H1 (cell line): Measurements from ENCODE around the gene ADK. TPM values are rescaled to one million over a fixed set of nuclear protein-coding genes. Genes with fewer than 3 reads are reported as not detected.
A peak's percentile ranks its signal among the peaks of the same experiment; 100 is the strongest.

Source experiments
- CTCF ChIA-PET: fragments of 300-600 bp; sonication (Branson Sonifier 250); formaldehyde crosslinking; loops from one replicate; lab custom pipeline; 2021; ENCODE audit not compliant: partially characterized antibody; lab: Charles Lee
- POLR2A ChIA-PET: fragments of 300-600 bp; sonication (Branson Sonifier 250); formaldehyde crosslinking; loops from one replicate; lab custom pipeline; 2021; ENCODE audit warnings: inconsistent platforms; ENCODE audit not compliant: partially characterized antibody; lab: Charles Lee
- DNase-seq, 2 experiments: peaks; one replicate each; pipeline versions ENCODE4 v3.0.0 to v3.0.0-alpha.2; 2010 to 2022; ENCODE audit warnings: low spot score in 2 of 2, low read depth in 1 of 2, mixed read lengths in 1 of 2
- FAIRE-seq: peaks from 2 replicates; lab custom pipeline; 2011; peaks lifted over from hg19 to GRCh38; lab: Jason Lieb, UNC
- H2AFZ ChIP-seq: 2 replicates; pipeline ENCODE4 v1.8.1; 2012; ENCODE audit warnings: low read length, inconsistent platforms
- H2AK5ac ChIP-seq: 2 replicates; pipeline ENCODE4 v1.6.1; 2013; ENCODE audit warnings: low read depth, low read length
- H2BK120ac ChIP-seq: replicated peaks from 2 replicates; pipeline ENCODE3; 2013; ENCODE audit warnings: low read depth, low read length, inconsistent platforms
- H2BK12ac ChIP-seq: 2 replicates; pipeline ENCODE4 v1.6.1; 2013; ENCODE audit warnings: low read depth, low read length
- H2BK15ac ChIP-seq: 2 replicates; pipeline ENCODE4 v1.6.1; 2013; ENCODE audit warnings: low read length
- H2BK20ac ChIP-seq: 2 replicates; pipeline ENCODE4 v1.6.1; 2013; ENCODE audit warnings: low read length
- H2BK5ac ChIP-seq: 2 replicates; pipeline ENCODE4 v1.6.1; 2013; ENCODE audit warnings: low read depth, low read length
- H3K14ac ChIP-seq: 2 replicates; pipeline ENCODE4 v1.6.1; 2013; ENCODE audit warnings: inconsistent platforms; ENCODE audit not compliant: insufficient read length
- H3K18ac ChIP-seq: 2 replicates; pipeline ENCODE4 v1.6.1; 2013; ENCODE audit warnings: low read length; ENCODE audit errors: extremely low read depth
- H3K23ac ChIP-seq: 2 replicates; pipeline ENCODE4 v1.6.1; 2013; ENCODE audit warnings: inconsistent platforms; ENCODE audit not compliant: insufficient read length
- H3K23me2 ChIP-seq: 2 replicates; pipeline ENCODE4 v1.6.1; 2013; ENCODE audit warnings: low read depth, low read length
- H3K27ac ChIP-seq: 2 replicates; pipeline ENCODE4 v1.6.1; 2011; ENCODE audit warnings: low read depth, low read length, inconsistent platforms
- H3K27me3 ChIP-seq, 4 experiments: replicated peaks in 1 of 4; 1 replicate in 1 of 4; 2 replicates in 3 of 4; pipeline versions ENCODE4 v1.6.1 to v1.8.1; 2011 to 2013; ENCODE audit warnings: low read length in 3 of 4, mild to moderate bottlenecking in 3 of 4, inconsistent platforms in 2 of 4, mixed read lengths in 2 of 4, moderate library complexity in 1 of 4; ENCODE audit not compliant: control insufficient read depth in 3 of 4, insufficient read depth in 3 of 4; ENCODE audit errors: extremely low read depth in 1 of 4
- H3K36me3 ChIP-seq, 4 experiments: 2 replicates each; pipeline versions ENCODE4 v1.6.1 to v1.8.1; 2011 to 2013; ENCODE audit warnings: mild to moderate bottlenecking in 4 of 4, low read length in 3 of 4, moderate library complexity in 2 of 4, control low read depth in 1 of 4, inconsistent platforms in 1 of 4; ENCODE audit not compliant: insufficient read depth in 4 of 4, control insufficient read depth in 2 of 4
- H3K4ac ChIP-seq: replicated peaks from 2 replicates; pipeline ENCODE3; 2013; ENCODE audit warnings: low read length, low read depth, mixed read lengths, inconsistent platforms; ENCODE audit not compliant: insufficient read length
- H3K4me1 ChIP-seq, 4 experiments: replicated peaks in 1 of 4; 1 replicate in 1 of 4; 2 replicates in 3 of 4; pipeline versions ENCODE4 v1.6.1 to v1.8.1; 2011 to 2013; ENCODE audit warnings: low read length in 3 of 4, inconsistent platforms in 2 of 4, mixed read lengths in 1 of 4; ENCODE audit not compliant: insufficient read depth in 4 of 4, control insufficient read depth in 3 of 4
- H3K4me2 ChIP-seq, 2 experiments: 2 replicates each; pipeline versions ENCODE4 v1.6.1 to v1.8.1; 2011 to 2013; ENCODE audit warnings: low read depth in 2 of 2, low read length in 2 of 2, control low read depth in 1 of 2, inconsistent platforms in 1 of 2, mild to moderate bottlenecking in 1 of 2; ENCODE audit not compliant: insufficient read depth in 1 of 2
- H3K4me3 ChIP-seq, 4 experiments: fragments of 200-600, 300-600 bp in 1 of 4; sonication (generic), shearing (Covaris generic), sonication (Bioruptor Twin) in 1 of 4; 2 replicates each; pipeline versions ENCODE4 v1.5.1 to v1.8.1; 2011 to 2016; ENCODE audit warnings: low read length in 4 of 4, low read depth in 3 of 4, control low read depth in 2 of 4, inconsistent platforms in 2 of 4, mild to moderate bottlenecking in 2 of 4, mixed read lengths in 1 of 4, moderate library complexity in 1 of 4; ENCODE audit not compliant: insufficient read depth in 2 of 4; ENCODE audit errors: extremely low read depth in 1 of 4
- H3K56ac ChIP-seq: replicated peaks from 2 replicates; pipeline ENCODE3; 2013; ENCODE audit warnings: low read depth, mild to moderate bottlenecking, mixed read lengths, low read length, inconsistent platforms; ENCODE audit not compliant: insufficient read length
- H3K79me1 ChIP-seq: 2 replicates; pipeline ENCODE4 v1.6.1; 2013; ENCODE audit warnings: low read depth, low read length, control low read depth
- H3K79me2 ChIP-seq, 2 experiments: 2 replicates each; pipeline versions ENCODE4 v1.6.1 to v1.8.1; 2012 to 2013; ENCODE audit warnings: low read length in 2 of 2, mild to moderate bottlenecking in 2 of 2, inconsistent platforms in 1 of 2; ENCODE audit not compliant: insufficient read depth in 2 of 2, control insufficient read depth in 1 of 2
- H3K9ac ChIP-seq, 4 experiments: replicated peaks in 1 of 4; 1 replicate in 1 of 4; 2 replicates in 3 of 4; pipeline versions ENCODE4 v1.6.1 to v1.8.1; 2011 to 2013; ENCODE audit warnings: low read depth in 3 of 4, low read length in 3 of 4, control low read depth in 2 of 4, mild to moderate bottlenecking in 2 of 4, moderate library complexity in 2 of 4, inconsistent platforms in 1 of 4; ENCODE audit errors: extremely low read depth in 1 of 4
- H3K9me3 ChIP-seq, 2 experiments: 2 replicates each; pipeline versions ENCODE4 v1.6.1 to v1.8.1; 2012 to 2013; ENCODE audit warnings: mild to moderate bottlenecking in 2 of 2, moderate library complexity in 2 of 2, control low read depth in 1 of 2, inconsistent platforms in 1 of 2, low read depth in 1 of 2, low read length in 1 of 2, mixed read lengths in 1 of 2; ENCODE audit not compliant: insufficient read depth in 2 of 2
- H4K20me1 ChIP-seq, 2 experiments: replicated peaks in 1 of 2; 2 replicates each; pipeline versions ENCODE3 to v1.8.1; 2011 to 2013; ENCODE audit warnings: inconsistent platforms in 2 of 2, low read length in 2 of 2, mild to moderate bottlenecking in 1 of 2; ENCODE audit not compliant: insufficient read depth in 2 of 2, control insufficient read depth in 1 of 2
- H4K5ac ChIP-seq: 2 replicates; pipeline ENCODE4 v1.6.1; 2013; ENCODE audit warnings: low read length, low read depth, mixed read lengths, inconsistent platforms; ENCODE audit not compliant: insufficient read length
- H4K8ac ChIP-seq: 2 replicates; pipeline ENCODE4 v1.8.0; 2013; ENCODE audit warnings: mild to moderate bottlenecking, moderate library complexity, low read length, inconsistent platforms; ENCODE audit not compliant: insufficient read depth; ENCODE audit errors: extremely low read depth
- H4K91ac ChIP-seq: replicated peaks from 2 replicates; pipeline ENCODE3; 2013; ENCODE audit warnings: low read length, mixed read lengths, inconsistent platforms; ENCODE audit not compliant: insufficient read length
- ASH2L ChIP-seq: fragments of 200-600, 300-600 bp; sonication (generic); IDR thresholded peaks from one replicate; pipeline ENCODE4 v1.7.1; 2017; ENCODE audit warnings: low read length
- BRCA1 ChIP-seq: IDR thresholded peaks from 2 replicates; pipeline ENCODE4 v1.6.1; 2012; ENCODE audit warnings: low read depth, low read length, improper control_type of control experiment
- EZH2 ChIP-seq: fragments of 200-600 bp; sonication (generic); IDR thresholded peaks from 2 replicates; pipeline ENCODE4 v1.7.1; 2012; ENCODE audit warnings: low read depth, mild to moderate bottlenecking, moderate library complexity, low read length, inconsistent platforms; ENCODE audit not compliant: severe bottlenecking
- KDM4A ChIP-seq: IDR thresholded peaks from one replicate; pipeline ENCODE4 v1.7.1; 2012; ENCODE audit warnings: low read depth, mild to moderate bottlenecking, moderate library complexity, low read length, inconsistent platforms; ENCODE audit not compliant: severe bottlenecking
- SIX5 ChIP-seq: IDR thresholded peaks from 2 replicates; pipeline ENCODE4 v1.6.1; 2011; ENCODE audit warnings: mild to moderate bottlenecking, low read depth, low read length
- TAF1 ChIP-seq: IDR thresholded peaks from 2 replicates; pipeline ENCODE4 v1.6.1; 2011; ENCODE audit warnings: mild to moderate bottlenecking, low read depth, low read length
- WGBS, 2 experiments: shearing (Covaris generic) in 1 of 2; methylation state at CpG; one replicate each; pipeline versions ENCODE4 v1.1.6 to v1.1.7; 2013 to 2015; ENCODE audit warnings: low lambda C conversion rate in 2 of 2, mixed read lengths in 2 of 2, inconsistent platforms in 1 of 2, low coverage in 1 of 2, missing lambda C conversion rate in 1 of 2; ENCODE audit not compliant: insufficient replicate concordance in 2 of 2, insufficient coverage in 1 of 2, insufficient read length in 1 of 2; ENCODE audit errors: extremely low coverage in 1 of 2, missing lambda C conversion rate in 1 of 2; 5-methylcytosine and 5-hydroxymethylcytosine counted together
- long read RNA-seq, 2 experiments: library from RNA in 1 of 2; library from capped mRNA in 1 of 2; stranded (forward); transcript quantifications; one replicate each; pipeline ENCODE4 v2.0.0, GENCODE V29; 2021; ENCODE audit warnings: inconsistent platforms in 1 of 2
- polyA minus RNA-seq, 3 experiments: library from RNA; depleted of rRNA, polyadenylated mRNA; stranded (reverse); fragments of >200 nt; gene quantifications; 1 replicate in 2 of 3; 2 replicates in 1 of 3; pipeline ENCODE4 v1.2.3, GENCODE V29; 2011
- polyA plus RNA-seq, 7 experiments: library from polyadenylated mRNA; depleted of rRNA in 3 of 7; stranded (reverse) in 5 of 7; unstranded in 2 of 7; fragments of >200 nt in 5 of 7; fragments of 200-250 nt in 2 of 7; gene quantifications; 1 replicate in 5 of 7; 2 replicates in 1 of 7; 4 replicates in 1 of 7; pipeline versions ENCODE4 v1.2.1 to v1.2.3, GENCODE V29; 2011 to 2013; ENCODE audit warnings: missing spikeins in 2 of 7, mixed read lengths in 2 of 7
- total RNA-seq: library from RNA; stranded (reverse); fragmentation: NEBNext Ultra II Directional; extraction: Animal tissue kit (Norgen Biotek cat#: 25700); gene quantifications from 2 replicates; pipeline ENCODE4 v1.2.1, GENCODE V29; 2021

The ADK gene
- 39.8 and 42.4 TPM in 2 replicates for total RNA-seq
- polyA plus RNA-seq (2011; rRNA removed) = 6.7 and 12.3 TPM in 2 replicates
- 16.1 TPM for polyA plus RNA-seq (2011; cell fraction: cytosol; rRNA removed)
- polyA plus RNA-seq (2011; cell fraction: nucleus; rRNA removed) = 6.3 TPM
- polyA plus RNA-seq (2012, experiment 1 of 2) = 21.7 to 24.9 TPM (median 23.2 TPM) in 4 replicates
- polyA plus RNA-seq (2012, experiment 2 of 2) = 3.2 TPM
- polyA plus RNA-seq (2013, experiment 1 of 2) = 24.0 TPM
- 25.5 TPM for polyA plus RNA-seq (2013, experiment 2 of 2)
- 12.9 and 17.9 TPM in 2 replicates for polyA minus RNA-seq (2011; rRNA and poly(A)+ RNA removed)
- polyA minus RNA-seq (2011; cell fraction: cytosol; rRNA and poly(A)+ RNA removed) = 14.6 TPM
- 30.2 TPM for polyA minus RNA-seq (2011; cell fraction: nucleus; rRNA and poly(A)+ RNA removed)
- long read RNA-seq, experiment 1, transcript ADK-201 (11 exons, 1,169 nt) = minor isoform, 14 of 58 reads
- long read RNA-seq, experiment 1, transcript ADK-202 (11 exons, 2,083 nt) = major isoform, 21 of 58 reads
- long read RNA-seq, experiment 1, partial matches to known transcripts = 18 of 58 reads
- long read RNA-seq, experiment 1, other reads (novel, unspliced or antisense) = 5 of 58 reads
- long read RNA-seq, experiment 2, transcript ADK-201 (11 exons, 1,169 nt) = minor isoform, 40 of 125 reads
- long read RNA-seq, experiment 2, transcript ADK-202 (11 exons, 2,083 nt) = major isoform, 61 of 125 reads
- long read RNA-seq, experiment 2, partial matches to known transcripts = 7 of 125 reads
- long read RNA-seq, experiment 2, other reads (novel, unspliced or antisense) = 14 of 125 reads

- H2AFZ ChIP-seq = peak within 1 kb of the TSS; percentile 81; the same call in 1 of the 2 replicates
- POLR2A ChIA-PET = interaction anchor here (0.6 to 3.1 kb wide), 19 partner anchors 11 to 950 kb away, joined by 3 to 20 read pairs (median 4); no protein-coding TSS in a partner anchor
- no peak within 1 kb of the TSS for H2BK20ac ChIP-seq
- WGBS, 2 experiments = 1% methylated on average over 57 of the region's 57 CpGs; no CpG with 5 or more reads in 1 of the 2 experiments
- no peaks in the 10 kb centered on the region for H3K9me3 ChIP-seq
- peaks cover 0 to 6% of the 10 kb centered on the region in 2 experiments for H4K20me1 ChIP-seq
- H3K18ac ChIP-seq = peak within 1 kb of the TSS; percentile 94
- peak within 1 kb of the TSS; percentile 45 for H4K91ac ChIP-seq
- peak within 1 kb of the TSS; percentile 86 for H2BK12ac ChIP-seq
- peak within 1 kb of the TSS; percentile 72 to 75 for H3K4me2 ChIP-seq
- no peaks in the 10 kb centered on the region for H3K27me3 ChIP-seq
- peak within 1 kb of the TSS; percentile 27 for H3K14ac ChIP-seq
- peaks cover 3 to 67% of the 10 kb centered on the region in 2 experiments; a peak in 3 of 4 replicates for H3K79me2 ChIP-seq
- H4K5ac ChIP-seq = peak within 1 kb of the TSS; percentile 99
- H3K4me1 ChIP-seq = peaks cover 0 to 2% (median under 1%) of the 10 kb centered on the region in 4 experiments; a peak in 3 of 7 replicates
- H2BK120ac ChIP-seq = no peak within 1 kb of the TSS
- H3K27ac ChIP-seq = peak within 1 kb of the TSS; percentile 95
- H3K4ac ChIP-seq = peak within 1 kb of the TSS; percentile 13
- peak; percentile 98 to 100 for DNase-seq
- no peak within 1 kb of the TSS; the same call in 1 of the 2 replicates for H2BK15ac ChIP-seq
- 0 out of 2 replicates have a peak within 1 kb of the TSS, but pooled peaks have one; percentile 28 for H2AK5ac ChIP-seq
- CTCF ChIA-PET = interaction anchor here (1.0 to 1.6 kb wide), 5 partner anchors 13 to 62 kb away, joined by 3 to 5 read pairs (median 3); no protein-coding TSS in a partner anchor
- no peaks in the 10 kb centered on the region; the same call in none of the 2 replicates for H3K79me1 ChIP-seq
- peak within 1 kb of the TSS; percentile 79 to 98 (median 94) for H3K4me3 ChIP-seq
- no peaks in the 10 kb centered on the region for H3K36me3 ChIP-seq
- no peak for FAIRE-seq
- H2BK5ac ChIP-seq = peak within 1 kb of the TSS; percentile 96
- peak within 1 kb of the TSS; percentile 84 to 98 (median 92) for H3K9ac ChIP-seq
- no peak within 1 kb of the TSS for H3K23ac ChIP-seq
- peak within 1 kb of the TSS; percentile 80 for H3K56ac ChIP-seq
- peak within 1 kb of the TSS; percentile 98 for H4K8ac ChIP-seq
- peaks cover 12% of the 10 kb centered on the region for H3K23me2 ChIP-seq
- no peak for TF ChIP-seq EZH2
- TF ChIP-seq SIX5 = no peak
- peak; percentile 83 for TF ChIP-seq ASH2L
- peak; percentile 75 for TF ChIP-seq KDM4A
- no peak for TF ChIP-seq BRCA1
- TF ChIP-seq TAF1 = peak; percentile 89
These were observed at the start of gene ADK for GRCh38 chr10:74150990-74151878. TSS of gene ADK (plus strand) at chr10:74151221. CDS start at chr10:74151279, 58 bp downstream.
